Measurements from ENCODE around the gene SLC22A12. TPM values are rescaled to one million over a fixed set of nuclear protein-coding genes. Genes with fewer than 3 reads are reported as not detected.

The SLC22A12 gene
- total and polyA plus RNA-seq, 2 of the 8 experiments (the other 6 are each of a cell fraction or from before 2014, with no cell fraction given) = not detected

DNA sequence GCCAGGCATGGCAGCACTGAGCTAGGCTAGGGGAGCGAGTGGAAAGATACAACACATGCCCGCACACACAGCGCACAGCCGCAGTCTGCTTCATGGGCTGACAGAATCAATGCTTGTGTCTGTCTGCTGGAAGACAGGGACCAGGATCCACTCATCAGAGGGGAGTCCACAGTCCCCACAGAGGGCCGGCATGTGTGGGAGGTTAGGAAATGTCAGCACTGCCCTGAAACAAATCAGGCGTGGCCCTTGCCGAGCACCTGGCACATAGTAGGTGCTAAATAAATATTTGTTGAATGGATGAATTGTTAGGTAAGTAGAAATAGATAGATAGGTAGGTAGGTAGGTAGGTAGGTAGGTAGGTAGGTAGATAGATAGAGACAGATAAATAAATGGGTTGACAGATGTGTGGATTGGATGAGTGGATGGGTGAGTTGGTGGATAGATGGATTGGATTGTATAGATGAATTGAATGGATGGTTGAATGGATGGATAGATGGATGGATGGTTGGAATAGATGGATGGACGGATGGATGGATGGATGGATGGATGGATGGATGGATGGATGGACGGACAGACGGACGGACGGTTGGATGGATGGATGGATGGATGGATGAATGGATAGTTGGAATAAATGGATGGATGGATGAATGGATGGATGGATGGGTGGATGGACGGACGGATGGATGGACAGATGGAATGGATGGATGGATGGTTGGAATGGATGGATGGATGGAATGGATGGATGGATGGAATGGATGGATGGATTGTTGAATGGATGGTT, 3.3 kb downstream of the SLC22A12 start:
- TF ChIP-seq SRF (IDR thresholded peaks at IDR 0.05; ENCODE audit: low read depth, low read length) = no peak
- no peak for TF ChIP-seq TAF7 (optimal IDR thresholded peaks at IDR 0.05; ENCODE audit: borderline replicate concordance, low read depth, low read length)
- no peak for TF ChIP-seq CHD1 (IDR thresholded peaks at IDR 0.05; ENCODE audit: low read depth, low read length)
- no peak for TF ChIP-seq RBBP5 (IDR thresholded peaks at IDR 0.05; ENCODE audit: borderline replicate concordance, low read depth, low read length)
- TF ChIP-seq YY1 (IDR thresholded peaks at IDR 0.05; ENCODE audit: low read depth, low read length) = no peak
- TF ChIP-seq SAP30 (IDR thresholded peaks at IDR 0.05; ENCODE audit: insufficient read depth, insufficient replicate concordance, low read length) = no peak
- no peak for TF ChIP-seq HDAC2 (IDR thresholded peaks at IDR 0.05; ENCODE audit: borderline replicate concordance in 1 of 2, low read depth in 2 of 2, low read length in 2 of 2)
- Histone ChIP-seq H2BK15ac (ENCODE audit: low read length) (no peak overlapping the region), H3K4me1 (replicated peaks in 1 of 4; ENCODE audit: control insufficient read depth in 3 of 4, insufficient read depth in 4 of 4, low read length in 3 of 4) (no peaks in the 10 kb centered on the region), H3K4me2 (ENCODE audit: insufficient read depth in 1 of 2, low read depth in 2 of 2, low read length in 2 of 2) (no peak overlapping the region), H2BK12ac (ENCODE audit: low read depth, low read length) (no peak overlapping the region), H3K79me2 (ENCODE audit: control insufficient read depth in 1 of 2, insufficient read depth in 2 of 2, low read length in 2 of 2) (no peaks in the 10 kb centered on the region), H2BK5ac (ENCODE audit: low read depth, low read length) (no peak overlapping the region), H3K9me3 (ENCODE audit: insufficient read depth in 2 of 2, low read depth in 1 of 2, low read length in 1 of 2) (peaks cover 0 to 4% of the 10 kb centered on the region in 2 experiments; a peak in 2 of 4 replicates), H3K27ac (ENCODE audit: low read depth, low read length) (no peak overlapping the region), H2BK20ac (ENCODE audit: low read length) (no peak overlapping the region), H3K4ac (replicated peaks; ENCODE audit: insufficient read length, low read depth, low read length) (no peak overlapping the region), H4K20me1 (replicated peaks in 1 of 2; ENCODE audit: control insufficient read depth in 1 of 2, insufficient read depth in 2 of 2, low read length in 2 of 2) (peaks cover 0 to 11% of the 10 kb centered on the region in 2 experiments), H2BK120ac (replicated peaks; ENCODE audit: low read depth, low read length) (no peak overlapping the region), H3K14ac (ENCODE audit: insufficient read length) (no peak overlapping the region), H3K4me3 (ENCODE audit: extremely low read depth in 1 of 4, insufficient read depth in 2 of 4, low read depth in 3 of 4, low read length in 4 of 4) (no peak overlapping the region), H3K18ac (ENCODE audit: extremely low read depth, low read length) (no peak overlapping the region), H2AFZ (ENCODE audit: low read length) (no peak overlapping the region), H3K56ac (replicated peaks; ENCODE audit: insufficient read length, low read depth, low read length) (peak overlapping the region; percentile 69), H3K9ac (replicated peaks in 1 of 4; ENCODE audit: extremely low read depth in 1 of 4, low read depth in 3 of 4, low read length in 3 of 4) (no peak overlapping the region), H2AK5ac (ENCODE audit: low read depth, low read length) (no peak overlapping the region), H4K5ac (ENCODE audit: insufficient read length, low read depth, low read length) (no peak overlapping the region), H3K23me2 (ENCODE audit: low read depth, low read length) (peaks cover 21% of the 10 kb centered on the region; the same call in 1 of the 2 replicates), H3K23ac (ENCODE audit: insufficient read length) (no peak overlapping the region), H3K36me3 (ENCODE audit: control insufficient read depth in 2 of 4, insufficient read depth in 4 of 4, low read length in 3 of 4) (no peaks in the 10 kb centered on the region), H4K91ac (replicated peaks; ENCODE audit: insufficient read length, low read length) (no peak overlapping the region), H3K79me1 (ENCODE audit: low read depth, low read length) (no peaks in the 10 kb centered on the region), H3K27me3 (replicated peaks in 1 of 4; ENCODE audit: control insufficient read depth in 3 of 4, extremely low read depth in 1 of 4, insufficient read depth in 3 of 4, low read length in 3 of 4) (peaks cover 0 to 3% (median 2%) of the 10 kb centered on the region in 4 experiments; a peak in 3 of 7 replicates), H4K8ac (ENCODE audit: extremely low read depth, insufficient read depth, low read length) (no peak overlapping the region; the same call in 1 of the 2 replicates)
- FAIRE-seq (no peak), DNase-seq (ENCODE audit: low read depth in 1 of 2, low spot score in 2 of 2) (no peak)
- POLR2A ChIA-PET (ENCODE audit: partially characterized antibody) = no interaction called here
- 93 to 100% methylated on average over 7 to 14 of the region's 14 CpGs for WGBS, 2 experiments (ENCODE audit: extremely low coverage in 1 of 2, insufficient coverage in 1 of 2, insufficient read length in 1 of 2, insufficient replicate concordance in 2 of 2, low coverage in 1 of 2, low lambda C conversion rate in 2 of 2, missing lambda C conversion rate in 1 of 2)
- CTCF ChIA-PET (ENCODE audit: partially characterized antibody) = interaction anchor here (0.5 to 1.0 kb wide), 2 partner anchors 10 to 238 kb away, joined by 3 read pairs; no protein-coding TSS in a partner anchor

Measured in H1 (cell line).